ENCODE results near the gene LCLAT1. TPM values are rescaled to one million over a fixed set of nuclear protein-coding genes. Genes with fewer than 3 reads are reported as not detected.
"Not testable (repeated sequence)": the region's sequence is repeated elsewhere in the genome, so short reads cannot be mapped to it uniquely, and the experiment has no call there.

The LCLAT1 gene
- total RNA-seq, 1 donor from 2014 or later, result 13.0 TPM

DNA sequence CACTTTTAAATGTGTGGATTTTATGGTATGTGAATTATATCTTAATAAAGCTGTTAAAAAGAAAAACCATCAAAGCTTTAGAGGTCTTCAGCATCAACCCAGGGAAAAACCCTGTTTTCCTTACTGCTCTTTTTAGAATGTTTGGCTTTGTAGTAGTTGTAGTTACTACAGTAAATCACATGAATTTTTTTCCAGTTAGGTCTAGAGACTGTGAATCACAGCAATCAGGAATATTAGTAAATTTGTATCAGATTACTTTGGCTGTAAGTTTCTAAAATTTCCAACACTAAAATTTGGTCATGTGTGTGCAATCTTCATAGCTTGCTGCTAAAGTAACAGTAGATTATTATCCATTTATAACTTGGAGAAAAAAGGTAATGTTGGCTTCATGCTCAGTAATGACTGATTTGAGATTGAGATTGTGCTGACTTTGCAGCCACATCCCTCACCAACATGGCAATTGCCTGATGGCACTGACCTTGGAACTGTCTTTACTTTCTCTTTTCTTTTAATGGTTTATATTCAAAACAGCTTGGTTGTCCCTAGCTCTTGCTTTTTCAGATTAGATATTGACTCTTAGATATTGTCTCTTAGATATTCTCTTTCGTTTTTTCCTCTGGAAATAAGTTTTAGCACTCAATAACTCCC lies 41.1 kb downstream of the LCLAT1 start:
- DNase-seq (no peak), ATAC-seq (no peak)
- no peak overlapping the region for H3K4me3 ChIP-seq
- peaks cover 21% of the 10 kb centered on the region for H3K4me1 ChIP-seq
- no peaks in the 10 kb centered on the region for H3K9me3 ChIP-seq
- H3K27ac ChIP-seq, result no peak overlapping the region
- H3K27me3 ChIP-seq (ENCODE audit: low read depth), result no peaks in the 10 kb centered on the region
- no peaks in the 10 kb centered on the region for H3K36me3 ChIP-seq
- TF ChIP-seq, protein P1, sequence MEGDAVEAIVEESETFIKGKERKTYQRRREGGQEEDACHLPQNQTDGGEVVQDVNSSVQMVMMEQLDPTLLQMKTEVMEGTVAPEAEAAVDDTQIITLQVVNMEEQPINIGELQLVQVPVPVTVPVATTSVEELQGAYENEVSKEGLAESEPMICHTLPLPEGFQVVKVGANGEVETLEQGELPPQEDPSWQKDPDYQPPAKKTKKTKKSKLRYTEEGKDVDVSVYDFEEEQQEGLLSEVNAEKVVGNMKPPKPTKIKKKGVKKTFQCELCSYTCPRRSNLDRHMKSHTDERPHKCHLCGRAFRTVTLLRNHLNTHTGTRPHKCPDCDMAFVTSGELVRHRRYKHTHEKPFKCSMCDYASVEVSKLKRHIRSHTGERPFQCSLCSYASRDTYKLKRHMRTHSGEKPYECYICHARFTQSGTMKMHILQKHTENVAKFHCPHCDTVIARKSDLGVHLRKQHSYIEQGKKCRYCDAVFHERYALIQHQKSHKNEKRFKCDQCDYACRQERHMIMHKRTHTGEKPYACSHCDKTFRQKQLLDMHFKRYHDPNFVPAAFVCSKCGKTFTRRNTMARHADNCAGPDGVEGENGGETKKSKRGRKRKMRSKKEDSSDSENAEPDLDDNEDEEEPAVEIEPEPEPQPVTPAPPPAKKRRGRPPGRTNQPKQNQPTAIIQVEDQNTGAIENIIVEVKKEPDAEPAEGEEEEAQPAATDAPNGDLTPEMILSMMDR (IDR thresholded peaks at IDR 0.05), result no peak
- intact Hi-C loops (cut with DNase I), result no loop called here

DNA sequence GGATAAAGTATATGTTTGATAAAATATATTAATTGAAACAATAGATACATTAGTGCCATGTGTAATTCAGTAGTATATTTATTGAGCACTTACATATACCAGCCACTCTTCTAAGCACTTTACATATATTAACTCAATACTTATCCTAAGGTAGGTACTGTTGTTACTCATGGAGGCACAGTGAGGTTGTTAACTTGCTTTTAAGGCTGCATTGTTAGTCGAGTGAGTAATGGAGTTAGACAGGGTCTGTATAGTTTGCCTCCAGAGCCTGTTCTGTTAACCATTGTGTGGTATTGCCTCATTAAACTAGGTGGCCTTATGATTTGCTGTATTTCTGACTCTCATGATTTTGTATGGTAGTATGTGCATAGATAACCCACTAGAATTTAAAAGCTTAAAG lies 44.2 kb downstream of the LCLAT1 start:
- Histone ChIP-seq H3K4me1 (peaks cover 15% of the 10 kb centered on the region), H3K36me3 (no peaks in the 10 kb centered on the region), H3K4me3 (no peak overlapping the region), H3K9me3 (no peaks in the 10 kb centered on the region), H3K27ac (no peak overlapping the region), H3K27me3 (ENCODE audit: low read depth) (no peaks in the 10 kb centered on the region)
- no peak for DNase-seq
- intact Hi-C loops (cut with DNase I), result no loop called here
- ATAC-seq, result no peak
- TF ChIP-seq, protein P1 (IDR thresholded peaks at IDR 0.05), result no peak

DNA sequence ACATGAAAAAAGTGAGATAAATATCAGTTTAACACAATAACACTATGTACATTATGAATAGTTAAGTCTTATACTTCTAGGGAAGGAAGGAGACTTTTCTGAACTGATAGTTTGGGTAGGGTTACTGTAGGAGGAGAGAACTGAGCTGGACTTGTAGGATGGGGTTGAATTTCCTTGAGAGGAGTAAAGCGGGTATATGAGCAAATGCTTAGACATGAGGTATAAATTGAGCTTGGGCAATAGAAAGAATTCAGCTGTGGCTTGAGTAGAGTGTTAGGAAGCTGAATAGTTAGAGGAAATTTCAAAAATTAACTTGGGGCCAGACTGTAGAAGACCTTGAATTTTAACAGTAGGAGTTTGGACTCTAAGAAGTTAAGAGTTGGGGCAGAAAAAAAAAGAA lies 45.1 kb downstream of the LCLAT1 start:
- no peaks in the 10 kb centered on the region for H3K27me3 ChIP-seq (ENCODE audit: low read depth)
- TF ChIP-seq, protein P1 (IDR thresholded peaks at IDR 0.05), result no peak
- no peak overlapping the region for H3K27ac ChIP-seq
- H3K4me1 ChIP-seq, result peaks cover 15% of the 10 kb centered on the region
- intact Hi-C loops (cut with DNase I), result no loop called here
- no peaks in the 10 kb centered on the region for H3K36me3 ChIP-seq
- H3K4me3 ChIP-seq, result no peak overlapping the region
- ATAC-seq (no peak), DNase-seq (no peak)
- no peaks in the 10 kb centered on the region for H3K9me3 ChIP-seq

DNA sequence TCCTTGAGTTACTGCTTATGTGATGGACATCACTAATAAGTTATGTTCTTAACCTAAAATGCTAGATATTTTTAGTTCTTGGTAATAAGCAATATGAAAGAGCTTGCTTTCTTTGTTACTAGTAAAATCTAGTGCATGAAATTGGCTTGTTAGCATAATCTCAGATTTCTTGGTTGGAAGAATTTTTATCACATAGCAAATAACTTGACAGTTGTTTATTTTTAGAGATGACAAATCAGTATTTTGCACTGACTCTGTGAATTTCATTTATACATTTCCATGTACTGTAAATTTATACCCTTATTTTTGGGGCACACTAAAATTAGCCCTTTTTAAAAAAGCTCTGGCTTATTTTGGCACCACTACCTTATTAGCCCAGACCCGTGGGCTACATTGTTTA lies 45.6 kb downstream of the LCLAT1 start:
- no peak overlapping the region for H3K4me3 ChIP-seq
- TF ChIP-seq, protein P1 (IDR thresholded peaks at IDR 0.05), result no peak
- no peak overlapping the region for H3K27ac ChIP-seq
- H3K4me1 ChIP-seq, result peaks cover 12% of the 10 kb centered on the region
- no peak for ATAC-seq
- no peak for DNase-seq
- intact Hi-C loops (cut with DNase I), result no loop called here
- H3K36me3 ChIP-seq, result no peaks in the 10 kb centered on the region
- H3K27me3 ChIP-seq (ENCODE audit: low read depth), result no peaks in the 10 kb centered on the region
- no peaks in the 10 kb centered on the region for H3K9me3 ChIP-seq

DNA sequence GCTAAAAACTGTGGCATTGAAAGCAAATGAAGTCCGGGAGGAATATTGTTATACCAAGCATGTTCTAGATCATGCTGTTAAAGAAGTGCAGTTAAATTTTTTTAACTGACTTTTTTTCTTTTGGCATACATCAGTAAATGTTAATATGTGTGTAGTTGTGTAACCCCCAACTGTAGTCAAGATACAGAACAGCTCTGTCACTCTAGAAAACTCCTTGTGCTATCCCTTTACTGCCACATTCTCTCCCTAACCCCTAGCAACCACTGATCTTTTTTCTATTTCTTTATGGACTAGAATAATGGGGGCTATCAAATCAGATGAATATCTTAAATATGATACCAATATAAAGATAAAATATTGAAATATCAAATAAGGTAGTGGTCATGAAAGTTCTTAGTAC lies 46.4 kb downstream of the LCLAT1 start:
- Histone ChIP-seq H3K9me3 (peaks cover 5% of the 10 kb centered on the region), H3K4me3 (no peak overlapping the region), H3K27me3 (ENCODE audit: low read depth) (no peaks in the 10 kb centered on the region), H3K36me3 (no peaks in the 10 kb centered on the region), H3K4me1 (peaks cover 7% of the 10 kb centered on the region), H3K27ac (no peak overlapping the region)
- TF ChIP-seq, protein P1 (IDR thresholded peaks at IDR 0.05), result no peak
- ATAC-seq (no peak), DNase-seq (no peak)
- intact Hi-C loops (cut with DNase I), result no loop called here

DNA sequence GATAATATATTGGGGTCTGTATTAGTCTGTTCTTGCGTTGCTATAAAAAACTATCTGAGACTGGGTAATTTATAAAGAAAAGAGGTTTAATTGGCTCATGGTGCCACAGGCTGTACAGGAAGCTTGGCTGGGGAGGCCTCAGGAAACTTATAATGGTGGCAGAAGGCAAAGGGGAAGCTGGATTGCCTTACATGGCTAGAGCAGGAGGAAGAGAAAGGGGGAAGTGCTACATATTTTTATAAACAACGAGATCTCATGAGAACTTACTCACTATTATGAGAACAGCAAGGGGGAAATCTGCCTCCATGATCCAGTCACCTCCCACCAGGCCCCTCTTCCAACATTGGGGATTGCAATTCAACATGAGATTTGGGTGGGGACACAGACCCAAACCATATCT lies 48.9 kb downstream of the LCLAT1 start:
- intact Hi-C loops (cut with DNase I); H3K27me3 ChIP-seq (ENCODE audit: low read depth); H3K4me1 ChIP-seq; H3K27ac ChIP-seq; ATAC-seq; H3K36me3 ChIP-seq; H3K4me3 ChIP-seq; DNase-seq: not testable (repeated sequence)
- H3K9me3 ChIP-seq, result peaks cover 11% of the 10 kb centered on the region
